Psoas muscle (tissue), 8 donors: Measurements from ENCODE around the gene DYNLL1. TPM values are rescaled to one million over a fixed set of nuclear protein-coding genes. Genes with fewer than 3 reads are reported as not detected.

ENCODE experiments used
- ATAC-seq, 4 donors: fragments of 200-7000 bp; cut with Tn5 transposase; one replicate each; pipeline ENCODE4 v1.9.1; 2020; ENCODE audit warnings: moderate library complexity in 3 of 4, mild to moderate bottlenecking in 2 of 4
- DNase-seq, 2 donors: peaks; one replicate each; pipeline ENCODE4 v3.0.0-alpha.2; 2020
- H3K27ac ChIP-seq: fragments of 200-600 bp; one replicate; pipeline ENCODE4 v1.8.0; 2022
- H3K27me3 ChIP-seq, 3 donors: fragments of 200-600 bp in 1 of 3; one replicate each; pipeline versions ENCODE4 v1.6.1 to v1.8.0; 2013 to 2022; ENCODE audit warnings: low read length in 2 of 3, mild to moderate bottlenecking in 2 of 3, moderate library complexity in 1 of 3; ENCODE audit not compliant: insufficient read depth in 3 of 3
- H3K36me3 ChIP-seq, 2 donors: fragments of 200-600 bp in 1 of 2; one replicate each; pipeline versions ENCODE4 v1.6.1 to v1.8.0; 2013 to 2022; ENCODE audit warnings: low read depth in 1 of 2, mild to moderate bottlenecking in 1 of 2, moderate library complexity in 1 of 2; ENCODE audit not compliant: insufficient read depth in 1 of 2
- H3K4me1 ChIP-seq: fragments of 200-600 bp; one replicate; pipeline ENCODE4 v1.8.0; 2022
- H3K4me3 ChIP-seq: fragments of 200-600 bp; one replicate; pipeline ENCODE4 v1.8.0; 2022; ENCODE audit warnings: mild to moderate bottlenecking
- H3K9me3 ChIP-seq: fragments of 200-600 bp; one replicate; pipeline ENCODE4 v1.8.0; 2022
- CTCF ChIP-seq: fragments of 200-600 bp; IDR thresholded peaks from one replicate; pipeline ENCODE4 v1.8.0; 2022; ENCODE audit warnings: antibody characterized with exemption
- WGBS, 3 donors: extraction: QIAGEN DNeasy Blood & Tissue Kit; methylation state at CpG; one replicate each; pipeline versions ENCODE4 v1.1.6 to v1.1.7; 2013; 5-methylcytosine and 5-hydroxymethylcytosine counted together
- intact Hi-C, 2 donors: fragments of 100-400 bp; cut with DNase I; formaldehyde crosslinking; loops; one replicate each; pipeline versions ENCODE4 v1.11.0 to v1.14.2; 2022
- polyA plus RNA-seq, 3 donors: library from polyadenylated mRNA; stranded (reverse); fragments of 200-250 nt; gene quantifications; one replicate each; pipeline ENCODE4 v1.2.3, GENCODE V29; 2013
- total RNA-seq, 4 donors: library from RNA; stranded (reverse); fragmentation: NEBNext Ultra II Directional in 2 of 4; extraction: Animal tissue kit (Norgen Biotek cat#: 25700) in 2 of 4; gene quantifications; one replicate each; pipeline versions ENCODE4 v1.2.1 to v1.2.4, GENCODE V29; 2021 to 2023
- donor health status: healthy with polysubstance abuse.
- donor health status: DM: no; HTN: no; CAD: no; lungs with moderate emphysema.
- donor health status: Bipolar disorder and iron deficiency.
- donor health status: healthy.
- donor health status: DM: yes; HTN: yes; CAD: no.
- donor health status: DM: no; HTN: no; CAD: no.
- donor health status: DM: no; HTN: no; CAD: no.
- donor health status: DM: yes; HTN: yes; CAD: no.

DYNLL1 gene
- total and polyA plus RNA-seq, 7 donors: 30.1 to 155 (median 80.8) TPM

GRCh38 chr12:120453977-120454376 is 41.9 kb upstream of the DYNLL1 start:
- H3K4me1 ChIP-seq: no peaks in the 10 kb centered on the region
- DNase-seq (no peak), ATAC-seq (peak in 2 of 4 donors; percentile 64 to 68)
- no peaks in the 10 kb centered on the region for H3K27me3 ChIP-seq
- no peak overlapping the region for H3K4me3 ChIP-seq
- peaks cover 7 to 87% of the 10 kb centered on the region in 2 donors for H3K36me3 ChIP-seq
- H3K9me3 ChIP-seq: no peaks in the 10 kb centered on the region
- 73 to 80% (median 79%) methylated on average over 4 of the region's 4 CpGs for WGBS, 3 donors
- no peak overlapping the region for H3K27ac ChIP-seq
- intact Hi-C loops: no loop called here
- peak; percentile 53 for TF ChIP-seq CTCF

DNA sequence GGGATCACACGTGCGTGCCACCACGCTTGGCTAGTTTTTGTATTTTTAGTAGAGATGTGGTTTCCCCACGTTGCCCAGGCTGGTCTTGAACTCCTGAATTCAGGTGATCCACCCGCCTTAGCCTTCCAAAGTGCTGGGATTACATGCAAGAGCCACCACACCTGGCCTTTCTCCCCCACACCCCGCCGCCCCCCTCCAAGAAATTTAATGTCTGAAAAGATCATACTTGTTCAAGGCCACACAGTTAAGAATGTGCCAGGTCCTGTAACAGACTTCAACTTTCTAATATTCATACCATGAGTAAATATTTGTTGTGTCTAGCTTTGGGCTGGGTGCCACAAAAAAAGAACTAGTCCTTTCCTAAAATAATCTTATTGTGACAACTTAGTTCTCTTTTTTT is 40.6 kb upstream of the DYNLL1 start:
- intact Hi-C loops: no loop called here
- Histone ChIP-seq H3K9me3 (no peaks in the 10 kb centered on the region), H3K27ac (no peak overlapping the region), H3K36me3 (peaks cover 11 to 87% of the 10 kb centered on the region in 2 donors), H3K4me3 (no peak overlapping the region), H3K27me3 (no peaks in the 10 kb centered on the region), H3K4me1 (no peaks in the 10 kb centered on the region)
- no peak for DNase-seq
- WGBS, 3 donors: 89 to 92% (median 91%) methylated on average over 7 of the region's 7 CpGs
- TF ChIP-seq CTCF: no peak
- no peak for ATAC-seq

DNA sequence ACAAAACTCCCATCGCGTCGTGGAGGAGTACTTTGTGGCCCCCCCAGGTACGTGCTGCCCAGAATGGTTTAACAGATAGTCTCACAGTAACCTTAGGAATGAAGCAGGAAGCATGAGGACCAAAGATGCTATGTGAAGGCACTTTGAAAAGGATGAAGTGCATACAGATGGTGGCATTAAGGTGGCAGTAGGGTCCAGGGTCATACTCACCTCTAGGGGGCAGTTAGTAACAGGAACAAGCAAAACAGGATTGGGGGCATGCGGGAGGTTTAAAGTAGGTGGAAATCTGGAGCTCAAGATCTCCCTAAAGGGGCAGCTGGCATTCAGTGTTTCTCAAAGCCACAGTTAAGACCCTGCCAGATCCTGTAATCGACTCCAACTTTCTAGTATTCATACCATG is 38.8 kb upstream of the DYNLL1 start:
- peaks cover 11 to 96% of the 10 kb centered on the region in 2 donors for H3K36me3 ChIP-seq
- intact Hi-C loops: no loop called here
- DNase-seq: no peak
- H3K4me3 ChIP-seq: no peak overlapping the region
- H3K27ac ChIP-seq: no peak overlapping the region
- 74 to 78% (median 77%) methylated on average over 6 of the region's 6 CpGs for WGBS, 3 donors
- no peak for ATAC-seq
- no peaks in the 10 kb centered on the region for H3K27me3 ChIP-seq
- H3K9me3 ChIP-seq: no peaks in the 10 kb centered on the region
- TF ChIP-seq CTCF: peak; percentile 8
- no peaks in the 10 kb centered on the region for H3K4me1 ChIP-seq

- H3K36me3 ChIP-seq: peaks cover 27 to 98% of the 10 kb centered on the region in 2 donors
- no peaks in the 10 kb centered on the region for H3K9me3 ChIP-seq
Observed at GRCh38 chr12:120460157-120460556, 35.8 kb upstream of the DYNLL1 start.

More at GRCh38 chr12:120460157-120460556, 35.8 kb upstream of the DYNLL1 start:
- no peak for ATAC-seq
- Histone ChIP-seq H3K27me3 (no peaks in the 10 kb centered on the region), H3K27ac (no peak overlapping the region), H3K4me3 (no peak overlapping the region), H3K4me1 (no peaks in the 10 kb centered on the region)
- no peak for TF ChIP-seq CTCF
- no peak for DNase-seq
- 90 to 97% (median 94%) methylated on average over 3 of the region's 3 CpGs for WGBS, 3 donors
- intact Hi-C loops: no loop called here
